Measurements from ENCODE around the gene CLCN5.

DNA sequence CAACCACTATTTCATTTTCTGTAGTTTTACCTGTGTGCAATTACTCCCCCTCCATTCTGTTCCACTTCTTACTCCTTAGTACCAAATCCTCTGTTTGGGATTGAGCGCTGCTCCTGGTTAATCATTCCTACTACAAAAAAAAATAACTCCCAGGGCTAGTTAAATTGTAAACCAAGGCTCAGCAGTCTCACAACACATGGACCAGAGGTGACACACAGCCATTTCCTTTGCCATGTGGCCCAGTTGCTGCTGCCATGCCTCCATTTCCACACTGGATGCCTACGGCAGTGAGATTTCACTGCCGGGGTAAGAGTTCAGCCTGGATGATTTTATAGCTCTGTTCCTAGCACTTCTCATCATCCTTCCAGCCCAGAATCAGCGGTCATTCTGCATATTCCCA, 171.2 kb downstream of the CLCN5 start:
- TF ChIP-seq, protein P1, sequence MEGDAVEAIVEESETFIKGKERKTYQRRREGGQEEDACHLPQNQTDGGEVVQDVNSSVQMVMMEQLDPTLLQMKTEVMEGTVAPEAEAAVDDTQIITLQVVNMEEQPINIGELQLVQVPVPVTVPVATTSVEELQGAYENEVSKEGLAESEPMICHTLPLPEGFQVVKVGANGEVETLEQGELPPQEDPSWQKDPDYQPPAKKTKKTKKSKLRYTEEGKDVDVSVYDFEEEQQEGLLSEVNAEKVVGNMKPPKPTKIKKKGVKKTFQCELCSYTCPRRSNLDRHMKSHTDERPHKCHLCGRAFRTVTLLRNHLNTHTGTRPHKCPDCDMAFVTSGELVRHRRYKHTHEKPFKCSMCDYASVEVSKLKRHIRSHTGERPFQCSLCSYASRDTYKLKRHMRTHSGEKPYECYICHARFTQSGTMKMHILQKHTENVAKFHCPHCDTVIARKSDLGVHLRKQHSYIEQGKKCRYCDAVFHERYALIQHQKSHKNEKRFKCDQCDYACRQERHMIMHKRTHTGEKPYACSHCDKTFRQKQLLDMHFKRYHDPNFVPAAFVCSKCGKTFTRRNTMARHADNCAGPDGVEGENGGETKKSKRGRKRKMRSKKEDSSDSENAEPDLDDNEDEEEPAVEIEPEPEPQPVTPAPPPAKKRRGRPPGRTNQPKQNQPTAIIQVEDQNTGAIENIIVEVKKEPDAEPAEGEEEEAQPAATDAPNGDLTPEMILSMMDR (IDR thresholded peaks at IDR 0.05), result no peak
- TF ChIP-seq HDAC2 (IDR thresholded peaks at IDR 0.05) (no peak), POLR2A (IDR thresholded peaks at IDR 0.05; ENCODE audit: low read length) (no peak), TFCP2L1 (CRISPR knock-in tag; IDR thresholded peaks at IDR 0.05) (no peak), CHD2 (IDR thresholded peaks at IDR 0.05; ENCODE audit: low read length, partially characterized antibody) (no peak), HOXA7 (CRISPR knock-in tag; IDR thresholded peaks at IDR 0.05) (no peak), CBX8 (IDR thresholded peaks at IDR 0.05) (no peak), EHMT2 (IDR thresholded peaks at IDR 0.05; ENCODE audit: low read depth) (no peak), CEBPB (IDR thresholded peaks at IDR 0.05) (no peak), KDM5A (IDR thresholded peaks at IDR 0.05) (no peak), RAD21 (conservative IDR thresholded peaks at IDR 0.05 in 1 of 2, IDR thresholded peaks at IDR 0.05 in 1 of 2) (no peak)
- TF ChIP-seq, protein P2, sequence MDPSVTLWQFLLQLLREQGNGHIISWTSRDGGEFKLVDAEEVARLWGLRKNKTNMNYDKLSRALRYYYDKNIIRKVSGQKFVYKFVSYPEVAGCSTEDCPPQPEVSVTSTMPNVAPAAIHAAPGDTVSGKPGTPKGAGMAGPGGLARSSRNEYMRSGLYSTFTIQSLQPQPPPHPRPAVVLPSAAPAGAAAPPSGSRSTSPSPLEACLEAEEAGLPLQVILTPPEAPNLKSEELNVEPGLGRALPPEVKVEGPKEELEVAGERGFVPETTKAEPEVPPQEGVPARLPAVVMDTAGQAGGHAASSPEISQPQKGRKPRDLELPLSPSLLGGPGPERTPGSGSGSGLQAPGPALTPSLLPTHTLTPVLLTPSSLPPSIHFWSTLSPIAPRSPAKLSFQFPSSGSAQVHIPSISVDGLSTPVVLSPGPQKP (IDR thresholded peaks at IDR 0.05; ENCODE audit: low read depth, low read length), result no peak
- TF ChIP-seq, protein P3, sequence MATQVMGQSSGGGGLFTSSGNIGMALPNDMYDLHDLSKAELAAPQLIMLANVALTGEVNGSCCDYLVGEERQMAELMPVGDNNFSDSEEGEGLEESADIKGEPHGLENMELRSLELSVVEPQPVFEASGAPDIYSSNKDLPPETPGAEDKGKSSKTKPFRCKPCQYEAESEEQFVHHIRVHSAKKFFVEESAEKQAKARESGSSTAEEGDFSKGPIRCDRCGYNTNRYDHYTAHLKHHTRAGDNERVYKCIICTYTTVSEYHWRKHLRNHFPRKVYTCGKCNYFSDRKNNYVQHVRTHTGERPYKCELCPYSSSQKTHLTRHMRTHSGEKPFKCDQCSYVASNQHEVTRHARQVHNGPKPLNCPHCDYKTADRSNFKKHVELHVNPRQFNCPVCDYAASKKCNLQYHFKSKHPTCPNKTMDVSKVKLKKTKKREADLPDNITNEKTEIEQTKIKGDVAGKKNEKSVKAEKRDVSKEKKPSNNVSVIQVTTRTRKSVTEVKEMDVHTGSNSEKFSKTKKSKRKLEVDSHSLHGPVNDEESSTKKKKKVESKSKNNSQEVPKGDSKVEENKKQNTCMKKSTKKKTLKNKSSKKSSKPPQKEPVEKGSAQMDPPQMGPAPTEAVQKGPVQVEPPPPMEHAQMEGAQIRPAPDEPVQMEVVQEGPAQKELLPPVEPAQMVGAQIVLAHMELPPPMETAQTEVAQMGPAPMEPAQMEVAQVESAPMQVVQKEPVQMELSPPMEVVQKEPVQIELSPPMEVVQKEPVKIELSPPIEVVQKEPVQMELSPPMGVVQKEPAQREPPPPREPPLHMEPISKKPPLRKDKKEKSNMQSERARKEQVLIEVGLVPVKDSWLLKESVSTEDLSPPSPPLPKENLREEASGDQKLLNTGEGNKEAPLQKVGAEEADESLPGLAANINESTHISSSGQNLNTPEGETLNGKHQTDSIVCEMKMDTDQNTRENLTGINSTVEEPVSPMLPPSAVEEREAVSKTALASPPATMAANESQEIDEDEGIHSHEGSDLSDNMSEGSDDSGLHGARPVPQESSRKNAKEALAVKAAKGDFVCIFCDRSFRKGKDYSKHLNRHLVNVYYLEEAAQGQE (IDR thresholded peaks at IDR 0.05), result no peak
- TF ChIP-seq, protein P4, sequence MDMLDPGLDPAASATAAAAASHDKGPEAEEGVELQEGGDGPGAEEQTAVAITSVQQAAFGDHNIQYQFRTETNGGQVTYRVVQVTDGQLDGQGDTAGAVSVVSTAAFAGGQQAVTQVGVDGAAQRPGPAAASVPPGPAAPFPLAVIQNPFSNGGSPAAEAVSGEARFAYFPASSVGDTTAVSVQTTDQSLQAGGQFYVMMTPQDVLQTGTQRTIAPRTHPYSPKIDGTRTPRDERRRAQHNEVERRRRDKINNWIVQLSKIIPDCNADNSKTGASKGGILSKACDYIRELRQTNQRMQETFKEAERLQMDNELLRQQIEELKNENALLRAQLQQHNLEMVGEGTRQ (IDR thresholded peaks at IDR 0.05), result no peak

Measured in A549 (cell line).